CD14-positive monocyte (primary cell): Measurements from ENCODE around the gene KCNH1. TPM values are rescaled to one million over a fixed set of nuclear protein-coding genes. Genes with fewer than 3 reads are reported as not detected.

ENCODE experiments used
- DNase-seq, 3 donors: peaks; one replicate each; pipeline ENCODE4 v3.0.0-alpha.2; 2011 to 2022
- H2AFZ ChIP-seq: 2 replicates; pipeline ENCODE4 v1.6.0; 2012; ENCODE audit warnings: mild to moderate bottlenecking, low read depth, low read length, inconsistent platforms; ENCODE audit not compliant: insufficient read depth, poor library complexity, severe bottlenecking
- H3K27ac ChIP-seq, 2 donors: 1 replicate in 1 of 2; 2 replicates in 1 of 2; pipeline ENCODE4 v1.5.1; 2012 to 2013; ENCODE audit warnings: low read length in 2 of 2, control low read depth in 1 of 2, inconsistent platforms in 1 of 2, low read depth in 1 of 2, mild to moderate bottlenecking in 1 of 2
- H3K27me3 ChIP-seq, 2 donors: one replicate each; pipeline versions ENCODE4 v1.6.0 to v1.6.1; 2011 to 2013; ENCODE audit warnings: low read length in 2 of 2; ENCODE audit not compliant: control insufficient read depth in 2 of 2, insufficient read depth in 2 of 2
- H3K36me3 ChIP-seq, 2 donors: replicated peaks in 1 of 2; 1 replicate in 1 of 2; 2 replicates in 1 of 2; pipeline versions ENCODE4 v1.5.1 to v1.6.1; 2012 to 2013; ENCODE audit warnings: low read length in 2 of 2, control low read depth in 1 of 2, inconsistent platforms in 1 of 2, mild to moderate bottlenecking in 1 of 2; ENCODE audit not compliant: insufficient read depth in 2 of 2, control insufficient read depth in 1 of 2
- H3K4me1 ChIP-seq, 2 donors: 1 replicate in 1 of 2; 2 replicates in 1 of 2; pipeline versions ENCODE4 v1.5.1 to v1.6.1; 2012 to 2013; ENCODE audit warnings: low read length in 2 of 2, control low read depth in 1 of 2, inconsistent platforms in 1 of 2, mild to moderate bottlenecking in 1 of 2, moderate library complexity in 1 of 2; ENCODE audit not compliant: insufficient read depth in 2 of 2, control insufficient read depth in 1 of 2
- H3K4me2 ChIP-seq: replicated peaks from 2 replicates; pipeline ENCODE3; 2012; ENCODE audit warnings: low read length, moderate library complexity, mild to moderate bottlenecking; ENCODE audit not compliant: poor library complexity, severe bottlenecking; ENCODE audit errors: extremely low read depth
- H3K4me3 ChIP-seq, 3 experiments: fragments of 200-600 bp in 1 of 3; sonication (generic) in 1 of 3; replicated peaks in 1 of 3; 1 replicate in 2 of 3; 2 replicates in 1 of 3; pipeline ENCODE4 v1.5.1; 2011 to 2013; ENCODE audit warnings: low read length in 3 of 3, mild to moderate bottlenecking in 3 of 3, control low read depth in 2 of 3, low read depth in 2 of 3, inconsistent platforms in 1 of 3, moderate library complexity in 1 of 3
- H3K79me2 ChIP-seq: 2 replicates; pipeline ENCODE4 v1.6.0; 2012; ENCODE audit warnings: mild to moderate bottlenecking, control low read depth, inconsistent platforms, low read length, moderate library complexity; ENCODE audit not compliant: insufficient read depth
- H3K9ac ChIP-seq: 2 replicates; pipeline ENCODE4 v1.6.0; 2017; ENCODE audit warnings: low read length, mild to moderate bottlenecking; ENCODE audit not compliant: insufficient read depth, poor library complexity, severe bottlenecking
- H3K9me3 ChIP-seq, 2 donors: replicated peaks in 1 of 2; 1 replicate in 1 of 2; 2 replicates in 1 of 2; pipeline versions ENCODE4 v1.5.1 to v1.6.1; 2012 to 2013; ENCODE audit warnings: low read length in 2 of 2, control low read depth in 1 of 2; ENCODE audit not compliant: control insufficient read depth in 1 of 2, insufficient read depth in 1 of 2
- H4K20me1 ChIP-seq: 2 replicates; pipeline ENCODE4 v1.6.0; 2012; ENCODE audit warnings: mild to moderate bottlenecking, low read length, control low read depth, moderate library complexity; ENCODE audit not compliant: insufficient read depth
- H3K27ac Mint-ChIP-seq, 7 donors: one replicate each; pipeline ENCODE4 v1.8.0; 2020; ENCODE audit warnings: mild to moderate bottlenecking in 7 of 7, mixed read lengths in 7 of 7, moderate library complexity in 6 of 7, inconsistent platforms in 2 of 7
- H3K27me3 Mint-ChIP-seq, 3 donors: one replicate each; pipeline ENCODE4 v1.8.0; 2021 to 2022; ENCODE audit warnings: low read depth in 3 of 3, mild to moderate bottlenecking in 3 of 3, mixed read lengths in 3 of 3, moderate library complexity in 3 of 3, inconsistent platforms in 1 of 3
- H3K36me3 Mint-ChIP-seq, 2 donors: one replicate each; pipeline ENCODE4 v1.8.0; 2020; ENCODE audit warnings: mixed read lengths in 2 of 2, inconsistent platforms in 1 of 2, mild to moderate bottlenecking in 1 of 2
- H3K4me1 Mint-ChIP-seq: one replicate; pipeline ENCODE4 v1.8.0; 2020; ENCODE audit warnings: mild to moderate bottlenecking, mixed read lengths
- H3K4me3 Mint-ChIP-seq, 2 donors: one replicate each; pipeline ENCODE4 v1.8.0; 2020; ENCODE audit warnings: mild to moderate bottlenecking in 2 of 2, mixed read lengths in 2 of 2, moderate library complexity in 1 of 2
- H3K9me3 Mint-ChIP-seq, 7 donors: one replicate each; pipeline ENCODE4 v1.8.0; 2020 to 2022; ENCODE audit warnings: mixed read lengths in 7 of 7, mild to moderate bottlenecking in 6 of 7, moderate library complexity in 6 of 7, inconsistent platforms in 2 of 7
- CTCF ChIP-seq: fragments of 200-600 bp; IDR thresholded peaks from one replicate; pipeline ENCODE4 v1.8.0; 2022; ENCODE audit warnings: antibody characterized with exemption, mild to moderate bottlenecking
- WGBS: methylation state at CpG from one replicate; pipeline ENCODE4 v1.1.5; 2013; ENCODE audit warnings: missing lambda C conversion rate; ENCODE audit not compliant: insufficient coverage; 5-methylcytosine and 5-hydroxymethylcytosine counted together
- intact Hi-C, 2 donors: fragments of 100-400 bp; cut with micrococcal nuclease; formaldehyde crosslinking; loops; one replicate each; pipeline versions ENCODE4 v1.15.0 to v1.15.1; 2023
- polyA plus RNA-seq, 3 donors: library from polyadenylated mRNA; depleted of rRNA in 1 of 3; unstranded in 2 of 3; stranded (reverse) in 1 of 3; fragments of 300-500 nt in 2 of 3; fragments of >200 nt in 1 of 3; fragmentation: Illumina TruSeq in 2 of 3; gene quantifications; 1 replicate in 2 of 3; 2 replicates in 1 of 3; pipeline ENCODE4 v1.2.3, GENCODE V29; 2012 to 2021

Gene KCNH1
- polyA plus RNA-seq, 3 donors, result not detected

DNA sequence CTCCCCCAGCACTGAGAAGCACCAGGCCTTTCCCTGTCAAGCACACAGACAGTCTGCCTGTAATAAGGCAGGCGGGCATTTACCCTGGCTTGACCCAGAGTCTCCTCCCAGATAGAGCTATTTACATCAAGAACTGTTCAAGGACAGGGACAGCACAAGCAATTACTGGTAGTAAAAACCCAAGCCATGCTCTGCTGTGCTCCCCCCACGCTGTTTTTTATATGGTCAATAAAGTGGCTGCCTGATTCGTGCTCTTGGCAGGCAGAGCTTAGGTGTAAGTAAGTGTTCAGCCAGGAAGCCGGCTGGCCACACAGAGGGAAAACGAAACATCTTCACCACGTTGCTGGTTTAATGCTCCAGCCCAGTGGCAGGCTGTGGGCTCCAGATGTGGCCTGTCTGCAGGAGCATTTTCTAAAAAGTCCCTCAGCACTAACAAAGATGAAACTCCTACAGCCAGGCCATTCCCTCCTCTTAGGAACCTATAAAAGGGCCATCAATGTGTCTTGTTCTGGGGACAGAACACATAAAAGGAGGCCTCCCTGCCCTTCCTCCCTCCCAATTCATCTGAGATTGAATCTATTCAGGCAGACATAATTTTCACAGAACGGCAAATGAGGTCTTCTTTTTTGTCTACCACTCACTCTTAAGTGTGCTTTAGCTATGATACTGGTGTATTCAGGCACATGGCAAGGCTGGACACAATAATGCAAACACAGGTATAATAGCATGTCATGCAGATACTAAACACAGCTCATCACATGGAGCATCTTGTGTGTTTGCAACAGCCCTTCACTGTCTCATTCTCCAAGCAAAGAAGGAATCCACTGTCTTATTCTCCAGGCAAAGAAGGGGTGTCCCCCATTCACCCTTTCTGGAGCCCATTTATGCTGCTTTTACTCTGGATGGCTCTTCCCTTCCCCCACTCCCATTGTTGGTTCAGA lies 426.4 kb downstream of the KCNH1 start:
- no peak overlapping the region for H3K4me3 Mint-ChIP-seq
- Histone ChIP-seq H3K79me2 (no peaks in the 10 kb centered on the region), H3K9me3 (no peaks in the 10 kb centered on the region), H3K27me3 (no peaks in the 10 kb centered on the region), H3K36me3 (no peaks in the 10 kb centered on the region), H3K9ac (no peak overlapping the region), H4K20me1 (no peaks in the 10 kb centered on the region), H3K4me3 (no peak overlapping the region), H2AFZ (no peak overlapping the region), H3K4me1 (no peaks in the 10 kb centered on the region), H3K4me2 (no peak overlapping the region), H3K27ac (no peak overlapping the region)
- no peak for TF ChIP-seq CTCF
- H3K9me3 Mint-ChIP-seq, result peaks cover 0 to 4% (median 0%) of the 10 kb centered on the region in 7 donors
- H3K4me1 Mint-ChIP-seq, result no peaks in the 10 kb centered on the region
- DNase-seq, result no peak
- no peak overlapping the region for H3K27ac Mint-ChIP-seq
- intact Hi-C loops, result no loop called here
- 96% methylated on average over 6 of the region's 7 CpGs for WGBS
- no peaks in the 10 kb centered on the region for H3K36me3 Mint-ChIP-seq
- peaks cover 0 to 3% (median 2%) of the 10 kb centered on the region in 3 donors for H3K27me3 Mint-ChIP-seq

- TF ChIP-seq CTCF, result no peak
- Histone ChIP-seq H3K27ac (no peak overlapping the region), H3K4me1 (no peaks in the 10 kb centered on the region), H3K4me3 (no peak overlapping the region), H3K36me3 (no peaks in the 10 kb centered on the region), H3K27me3 (no peaks in the 10 kb centered on the region), H4K20me1 (no peaks in the 10 kb centered on the region), H3K9ac (no peak overlapping the region), H3K4me2 (no peak overlapping the region), H2AFZ (no peak overlapping the region), H3K9me3 (no peaks in the 10 kb centered on the region), H3K79me2 (no peaks in the 10 kb centered on the region)
- no peaks in the 10 kb centered on the region for H3K4me1 Mint-ChIP-seq
- no peak for DNase-seq
- no CpG with 5 or more reads among the region's 3 CpGs for WGBS
- H3K9me3 Mint-ChIP-seq, result peaks cover 0 to 4% (median 0%) of the 10 kb centered on the region in 7 donors
- intact Hi-C loops, result no loop called here
- H3K36me3 Mint-ChIP-seq, result no peaks in the 10 kb centered on the region
- H3K27ac Mint-ChIP-seq, result no peak overlapping the region
- H3K4me3 Mint-ChIP-seq, result no peak overlapping the region
- peaks cover 0 to 3% (median 3%) of the 10 kb centered on the region in 3 donors for H3K27me3 Mint-ChIP-seq
Measured at GRCh38 chr1:210706246-210706645, 427.7 kb downstream of the KCNH1 start.
